Measurements from ENCODE around the gene KAT2B. TPM values are rescaled to one million over a fixed set of nuclear protein-coding genes. Genes with fewer than 3 reads are reported as not detected.
A peak's percentile ranks its signal among the peaks of the same experiment; 100 is the strongest.

Gene KAT2B
- total RNA-seq, 2 donors from 2014 or later, result 14.5 to 25.2 TPM

GRCh38 chr3:20154928-20155327, 114.7 kb downstream of the KAT2B start:
- TF ChIP-seq POLR2A (IDR thresholded peaks at IDR 0.05) (no peak), CTCF (IDR thresholded peaks at IDR 0.05) (no peak)
- WGBS, 2 donors, result 89 to 91% methylated on average over 4 of the region's 4 CpGs
- ATAC-seq, result no peak

GRCh38 chr3:20160230-20160629, 120.0 kb downstream of the KAT2B start:
- ATAC-seq (no peak), DNase-seq (no peak)
- intact Hi-C loops (cut with DNase I), result no loop called here
- no peak for TF ChIP-seq POLR2A (IDR thresholded peaks at IDR 0.05)
- TF ChIP-seq CTCF (IDR thresholded peaks at IDR 0.05), result no peak
- H3K9me3 ChIP-seq, result no peaks in the 10 kb centered on the region
- H3K4me1 ChIP-seq, result peaks cover 4% of the 10 kb centered on the region
- H3K4me3 ChIP-seq, result no peak overlapping the region
- H3K27me3 ChIP-seq, result no peaks in the 10 kb centered on the region
- H3K27ac ChIP-seq, result no peak overlapping the region
- H3K36me3 ChIP-seq (replicated peaks in 1 of 2; ENCODE audit: insufficient read depth in 1 of 2, low read depth in 2 of 2), result no peaks in the 10 kb centered on the region

More at GRCh38 chr3:20154928-20155327, 114.7 kb downstream of the KAT2B start:
- Histone ChIP-seq H3K36me3 (replicated peaks in 1 of 2; ENCODE audit: insufficient read depth in 1 of 2, low read depth in 2 of 2) (peaks cover 0 to 2% of the 10 kb centered on the region in 2 donors), H3K27me3 (no peaks in the 10 kb centered on the region), H3K4me1 (no peaks in the 10 kb centered on the region), H3K9me3 (no peaks in the 10 kb centered on the region), H3K4me3 (no peak overlapping the region), H3K27ac (no peak overlapping the region)
- intact Hi-C loops (cut with DNase I), result no loop called here
- no peak for DNase-seq

GRCh38 chr3:20161714-20162113, 121.5 kb downstream of the KAT2B start:
- WGBS, 2 donors, result 90 to 93% methylated on average over 2 of the region's 2 CpGs

GRCh38 chr3:20173844-20174410, 133.7 kb downstream of the KAT2B start:
- Histone ChIP-seq H3K4me3 (no peak overlapping the region), H3K4me1 (no peaks in the 10 kb centered on the region), H3K27ac (no peak overlapping the region), H3K36me3 (replicated peaks in 1 of 2; ENCODE audit: insufficient read depth in 1 of 2, low read depth in 2 of 2) (no peaks in the 10 kb centered on the region), H3K27me3 (no peaks in the 10 kb centered on the region), H3K9me3 (no peaks in the 10 kb centered on the region)
- DNase-seq (no peak), ATAC-seq (no peak)
- no peak for TF ChIP-seq POLR2A (IDR thresholded peaks at IDR 0.05)
- no peak for TF ChIP-seq CTCF (IDR thresholded peaks at IDR 0.05)
- WGBS, 2 donors, result 88 to 98% methylated on average over 4 of the region's 4 CpGs
- intact Hi-C loops (cut with DNase I), result no loop called here

More at GRCh38 chr3:20161714-20162113, 121.5 kb downstream of the KAT2B start:
- no peaks in the 10 kb centered on the region for H3K27me3 ChIP-seq
- intact Hi-C loops (cut with DNase I), result no loop called here
- no peak overlapping the region for H3K4me3 ChIP-seq
- TF ChIP-seq POLR2A (IDR thresholded peaks at IDR 0.05) (no peak), CTCF (IDR thresholded peaks at IDR 0.05) (no peak)
- no peak for ATAC-seq
- H3K36me3 ChIP-seq (replicated peaks in 1 of 2; ENCODE audit: insufficient read depth in 1 of 2, low read depth in 2 of 2), result no peaks in the 10 kb centered on the region
- H3K9me3 ChIP-seq, result no peaks in the 10 kb centered on the region
- no peak for DNase-seq
- peaks cover 4% of the 10 kb centered on the region for H3K4me1 ChIP-seq
- no peak overlapping the region for H3K27ac ChIP-seq

GRCh38 chr3:20181276-20181675, 141.0 kb downstream of the KAT2B start:
- no peak for ATAC-seq
- Histone ChIP-seq H3K9me3 (no peaks in the 10 kb centered on the region), H3K36me3 (replicated peaks in 1 of 2; ENCODE audit: insufficient read depth in 1 of 2, low read depth in 2 of 2) (no peaks in the 10 kb centered on the region), H3K27ac (peak overlapping the region in 1 of 4 donors; percentile 69), H3K27me3 (no peaks in the 10 kb centered on the region), H3K4me1 (peaks cover 17% of the 10 kb centered on the region), H3K4me3 (no peak overlapping the region)
- DNase-seq, result no peak
- intact Hi-C loops (cut with DNase I), result no loop called here
- 46 to 49% methylated on average over 3 of the region's 3 CpGs for WGBS, 2 donors
- TF ChIP-seq POLR2A (IDR thresholded peaks at IDR 0.05) (no peak), CTCF (IDR thresholded peaks at IDR 0.05) (no peak)
